Colonic mucosa (tissue), 4 donors: ENCODE data around the gene MYCL. TPM values are rescaled to one million over a fixed set of nuclear protein-coding genes. Genes with fewer than 3 reads are reported as not detected.

Experiments
- DNase-seq: peaks from one replicate; pipeline ENCODE4 v3.0.0-alpha.2; 2020
- H3K27ac ChIP-seq: fragments of 200-600 bp; one replicate; pipeline ENCODE4 v1.8.0; 2021
- H3K27me3 ChIP-seq: fragments of 200-600 bp; one replicate; pipeline ENCODE4 v1.8.0; 2021
- H3K36me3 ChIP-seq: fragments of 200-600 bp; one replicate; pipeline ENCODE4 v1.8.0; 2021
- H3K4me1 ChIP-seq: fragments of 200-600 bp; one replicate; pipeline ENCODE4 v1.8.0; 2021; ENCODE audit warnings: mild to moderate bottlenecking
- H3K4me3 ChIP-seq: fragments of 200-600 bp; one replicate; pipeline ENCODE4 v1.8.0; 2021
- H3K9ac ChIP-seq, 2 donors: one replicate each; pipeline ENCODE4 v1.7.0; 2013; ENCODE audit warnings: control low read depth in 2 of 2, low read depth in 2 of 2, low read length in 2 of 2
- H3K9me3 ChIP-seq: fragments of 200-600 bp; one replicate; pipeline ENCODE4 v1.8.0; 2021
- intact Hi-C: fragments of 100-400 bp; cut with DNase I; formaldehyde crosslinking; loops from one replicate; pipeline ENCODE4 v1.14.1; 2022
- total RNA-seq, 2 donors: library from RNA; stranded (reverse); fragmentation: NEBNext Ultra II Directional in 1 of 2; extraction: Animal tissue kit (Norgen Biotek cat#: 25700) in 1 of 2; gene quantifications; one replicate each; pipeline ENCODE4 v1.2.1, GENCODE V29; 2021
- TF ChIP-seq, protein P1 (sequence below): fragments of 200-600 bp; IDR thresholded peaks from one replicate; pipeline ENCODE4 v1.8.0; 2022; ENCODE audit warnings: antibody characterized with exemption, mild to moderate bottlenecking
- donor health status: healthy.
- donor health status: DM: no; HTN: no; CAD: no.
- donor health status: DM: no; HTN: no; CAD: no.

Gene MYCL
- total RNA-seq, 2 donors from 2014 or later, result 16.4 to 17.0 TPM

- Histone ChIP-seq H3K27ac (peak overlapping the region; percentile 84), H3K36me3 (no peaks in the 10 kb centered on the region), H3K9me3 (no peaks in the 10 kb centered on the region), H3K27me3 (no peaks in the 10 kb centered on the region), H3K4me1 (peaks cover 9% of the 10 kb centered on the region), H3K4me3 (no peak overlapping the region), H3K9ac (peak overlapping the region; percentile 30 to 81)
- intact Hi-C loops, result no loop called here
- TF ChIP-seq, protein P1, sequence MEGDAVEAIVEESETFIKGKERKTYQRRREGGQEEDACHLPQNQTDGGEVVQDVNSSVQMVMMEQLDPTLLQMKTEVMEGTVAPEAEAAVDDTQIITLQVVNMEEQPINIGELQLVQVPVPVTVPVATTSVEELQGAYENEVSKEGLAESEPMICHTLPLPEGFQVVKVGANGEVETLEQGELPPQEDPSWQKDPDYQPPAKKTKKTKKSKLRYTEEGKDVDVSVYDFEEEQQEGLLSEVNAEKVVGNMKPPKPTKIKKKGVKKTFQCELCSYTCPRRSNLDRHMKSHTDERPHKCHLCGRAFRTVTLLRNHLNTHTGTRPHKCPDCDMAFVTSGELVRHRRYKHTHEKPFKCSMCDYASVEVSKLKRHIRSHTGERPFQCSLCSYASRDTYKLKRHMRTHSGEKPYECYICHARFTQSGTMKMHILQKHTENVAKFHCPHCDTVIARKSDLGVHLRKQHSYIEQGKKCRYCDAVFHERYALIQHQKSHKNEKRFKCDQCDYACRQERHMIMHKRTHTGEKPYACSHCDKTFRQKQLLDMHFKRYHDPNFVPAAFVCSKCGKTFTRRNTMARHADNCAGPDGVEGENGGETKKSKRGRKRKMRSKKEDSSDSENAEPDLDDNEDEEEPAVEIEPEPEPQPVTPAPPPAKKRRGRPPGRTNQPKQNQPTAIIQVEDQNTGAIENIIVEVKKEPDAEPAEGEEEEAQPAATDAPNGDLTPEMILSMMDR, result no peak
- peak; percentile 92 for DNase-seq
These were observed 32.5 kb upstream of the MYCL start for GRCh38 chr1:39933956-39934941.

- H3K9me3 ChIP-seq, result no peaks in the 10 kb centered on the region
- no peak overlapping the region for H3K4me3 ChIP-seq
- no peak overlapping the region for H3K9ac ChIP-seq
- no peak overlapping the region for H3K27ac ChIP-seq
- DNase-seq, result peak; percentile 35
- peaks cover 6% of the 10 kb centered on the region for H3K4me1 ChIP-seq
- intact Hi-C loops, result no loop called here
- TF ChIP-seq, protein P1, result no peak
- H3K36me3 ChIP-seq, result no peaks in the 10 kb centered on the region
- no peaks in the 10 kb centered on the region for H3K27me3 ChIP-seq
These were observed 27.3 kb upstream of the MYCL start for GRCh38 chr1:39928809-39929587.

DNA sequence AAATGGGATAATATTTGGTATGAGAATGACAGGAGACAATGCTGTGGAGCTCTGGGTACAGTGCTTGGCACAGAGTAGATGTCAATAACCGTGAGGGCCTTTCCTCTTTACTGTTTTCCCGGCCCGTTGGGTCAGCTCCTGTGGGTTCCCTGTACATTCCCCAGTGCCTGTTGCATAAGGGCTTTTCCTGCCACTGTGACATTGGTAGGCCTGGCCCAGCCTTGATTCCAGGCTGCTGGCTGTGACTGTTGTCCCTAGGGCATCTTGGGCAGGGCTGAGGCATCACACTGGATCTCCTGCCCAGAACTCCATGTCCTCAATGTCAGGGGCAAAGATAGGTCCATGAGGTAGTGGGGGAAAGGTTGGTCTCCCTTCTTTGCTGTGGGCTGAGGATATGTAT, 25.8 kb upstream of the MYCL start:
- no peaks in the 10 kb centered on the region for H3K36me3 ChIP-seq
- H3K27ac ChIP-seq, result no peak overlapping the region
- DNase-seq, result no peak
- no peaks in the 10 kb centered on the region for H3K27me3 ChIP-seq
- H3K9ac ChIP-seq, result peak overlapping the region in 1 of 2 donors; percentile 8
- no peaks in the 10 kb centered on the region for H3K9me3 ChIP-seq
- TF ChIP-seq, protein P1, result no peak
- intact Hi-C loops, result no loop called here
- H3K4me1 ChIP-seq, result no peaks in the 10 kb centered on the region
- no peak overlapping the region for H3K4me3 ChIP-seq

- Histone ChIP-seq H3K4me3 (no peak overlapping the region), H3K9ac (no peak overlapping the region), H3K36me3 (no peaks in the 10 kb centered on the region), H3K4me1 (no peaks in the 10 kb centered on the region), H3K9me3 (no peaks in the 10 kb centered on the region), H3K27me3 (no peaks in the 10 kb centered on the region), H3K27ac (no peak overlapping the region)
- TF ChIP-seq, protein P1, result no peak
- no peak for DNase-seq
- intact Hi-C loops, result no loop called here
These were observed 25.1 kb upstream of the MYCL start for GRCh38 chr1:39926820-39927219.

DNA sequence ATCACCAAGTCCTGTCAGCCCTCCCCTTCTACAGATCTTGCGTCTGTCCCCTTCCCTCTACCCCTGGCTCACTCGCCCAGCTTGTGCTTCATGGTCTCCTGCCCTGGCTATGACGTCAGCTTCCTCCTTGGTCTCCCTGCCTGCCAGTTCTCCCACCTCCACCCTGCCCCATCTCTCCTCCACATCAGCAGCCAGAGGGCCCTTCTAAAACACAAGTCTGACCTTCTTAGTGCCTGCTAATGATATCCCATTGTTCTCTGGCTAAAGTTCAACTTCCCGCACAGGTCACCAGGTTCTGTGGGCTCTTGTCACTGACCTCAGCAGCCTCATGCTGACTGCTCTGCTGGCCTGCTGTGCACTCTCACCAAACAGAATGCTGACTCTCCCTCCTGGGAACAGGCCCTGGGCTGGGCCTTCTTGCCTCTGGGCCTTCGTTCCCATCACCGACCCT, 24.7 kb upstream of the MYCL start:
- Histone ChIP-seq H3K9ac (no peak overlapping the region), H3K27ac (no peak overlapping the region), H3K36me3 (no peaks in the 10 kb centered on the region), H3K27me3 (no peaks in the 10 kb centered on the region), H3K4me1 (no peaks in the 10 kb centered on the region), H3K9me3 (no peaks in the 10 kb centered on the region), H3K4me3 (no peak overlapping the region)
- intact Hi-C loops, result no loop called here
- DNase-seq, result no peak
- TF ChIP-seq, protein P1, result no peak
